Stimulated activated CD8-positive, alpha-beta memory T cell treated with anti-CD3 and anti-CD28 coated beads, Interleukin-15, amount 100 ng/mL, for 1 hour (primary cell): ENCODE results near the gene RASAL3.
"Not testable (repeated sequence)": the region's sequence is repeated elsewhere in the genome, so short reads cannot be mapped to it uniquely, and the experiment has no call there.

Source experiments
- DNase-seq: peaks from one replicate; pipeline ENCODE4 v3.0.0-alpha.2; 2020; ENCODE audit warnings: low read depth

RASAL3 gene

DNA sequence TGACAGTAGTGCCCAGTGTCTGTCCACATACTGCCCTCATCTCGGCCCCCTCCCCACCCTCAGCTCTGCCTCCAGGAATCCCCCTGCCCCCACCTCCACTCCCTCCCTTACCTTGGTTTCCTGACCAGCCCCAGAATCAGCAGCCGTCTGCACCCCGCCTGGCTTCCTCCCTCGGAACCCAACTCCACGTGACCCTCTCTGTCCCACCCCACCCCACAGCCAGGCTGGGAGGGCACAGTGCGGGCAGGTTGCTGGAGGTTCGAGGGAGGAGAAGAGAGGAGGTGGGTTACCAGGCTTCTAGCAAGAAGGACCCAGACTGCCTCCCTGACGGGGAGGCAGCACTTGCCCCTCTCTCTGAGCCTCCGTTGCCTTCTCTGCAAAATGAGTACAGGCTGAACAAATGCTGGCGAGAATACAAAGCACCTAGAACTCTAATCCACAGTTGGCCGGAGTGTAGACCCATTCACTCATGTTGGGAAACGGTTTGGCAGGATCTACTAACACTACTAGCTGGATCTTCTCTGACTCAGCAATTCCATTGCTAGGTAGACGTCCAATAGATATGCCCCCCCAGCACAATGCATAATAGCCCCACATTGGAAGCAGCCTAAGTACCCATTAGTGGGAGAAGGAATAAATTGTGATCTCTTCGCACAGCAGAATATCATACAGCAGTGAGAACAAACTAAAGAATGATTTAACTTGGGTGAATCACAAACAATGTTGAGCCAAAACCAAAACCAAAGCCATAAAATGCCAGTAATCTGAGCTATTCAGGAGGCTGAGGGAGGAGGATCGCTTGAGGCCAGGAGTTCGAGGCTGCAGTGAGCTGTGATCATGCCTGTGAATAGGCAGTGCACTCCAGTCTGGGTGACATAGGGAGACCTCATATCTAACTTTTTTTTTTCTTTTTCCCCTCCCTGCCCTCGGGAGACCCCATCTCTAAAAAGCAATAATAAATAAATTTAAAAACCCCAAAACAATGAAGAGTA lies at the start of gene RASAL3:
RASAL3 (minus strand) TSS at position 151 of the 992 bp plus-strand sequence. CDS start 186 bp downstream, outside the sequence.
- peak; percentile 49 for DNase-seq

- DNase-seq: no peak
These were observed 47.5 kb upstream of the RASAL3 start for GRCh38 chr19:15511671-15512424.

- no peak for DNase-seq
These were observed 43.8 kb upstream of the RASAL3 start, which contains the start of gene CYP4F22 for GRCh38 chr19:15508035-15508710. TSS of gene CYP4F22 (plus strand) at chr19:15508525. CDS start at chr19:15525337, 16,812 bp downstream.

DNA sequence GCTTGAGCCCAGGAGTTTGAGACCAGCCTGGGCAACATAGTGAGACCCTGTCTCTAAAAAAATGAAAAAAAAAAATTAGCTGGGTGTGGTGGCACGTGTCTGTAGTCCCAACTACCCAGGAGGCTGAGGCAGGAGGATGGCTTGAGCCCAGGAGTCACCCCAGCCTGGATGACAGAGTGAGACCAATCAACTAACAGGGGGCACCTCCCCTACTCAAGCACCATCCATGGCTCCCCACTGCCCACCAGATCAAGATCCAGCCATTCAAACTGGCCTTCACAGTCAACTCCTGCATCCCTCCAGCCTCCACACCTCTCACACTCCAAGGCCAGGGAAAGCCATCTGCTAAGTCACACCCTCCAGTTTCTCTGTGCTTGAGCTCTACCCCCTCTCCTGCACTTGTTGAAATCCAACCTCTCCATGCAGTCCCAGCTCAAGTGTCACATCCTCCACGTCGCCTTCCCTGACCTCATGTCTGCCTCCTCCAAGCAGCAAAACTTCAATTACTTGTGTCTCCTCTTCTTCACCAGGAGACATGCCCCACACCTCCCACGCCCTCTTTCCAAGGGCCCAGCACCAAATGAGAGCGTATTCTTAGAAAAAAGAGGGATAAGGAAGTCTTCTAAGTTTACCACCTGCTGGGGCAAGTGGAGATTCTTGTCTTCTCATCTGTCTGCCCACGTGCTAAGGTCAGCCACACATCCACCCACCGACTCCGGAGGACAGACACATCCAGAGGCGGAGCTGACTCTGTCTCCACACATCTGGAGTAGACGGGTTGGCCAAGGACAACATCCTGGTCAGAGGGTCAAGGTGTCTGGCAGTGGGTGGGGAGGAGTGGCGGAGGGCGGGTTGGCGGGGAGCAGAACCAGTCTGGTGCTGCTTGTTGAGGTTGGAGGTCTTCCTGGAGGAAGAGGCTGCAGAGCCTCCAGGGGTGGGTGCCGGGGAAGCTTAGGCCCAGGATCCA lies 43.0 kb upstream of the RASAL3 start:
- DNase-seq: no peak

GRCh38 chr19:15506074-15506571 lies 41.8 kb upstream of the RASAL3 start:
- no peak for DNase-seq

DNA sequence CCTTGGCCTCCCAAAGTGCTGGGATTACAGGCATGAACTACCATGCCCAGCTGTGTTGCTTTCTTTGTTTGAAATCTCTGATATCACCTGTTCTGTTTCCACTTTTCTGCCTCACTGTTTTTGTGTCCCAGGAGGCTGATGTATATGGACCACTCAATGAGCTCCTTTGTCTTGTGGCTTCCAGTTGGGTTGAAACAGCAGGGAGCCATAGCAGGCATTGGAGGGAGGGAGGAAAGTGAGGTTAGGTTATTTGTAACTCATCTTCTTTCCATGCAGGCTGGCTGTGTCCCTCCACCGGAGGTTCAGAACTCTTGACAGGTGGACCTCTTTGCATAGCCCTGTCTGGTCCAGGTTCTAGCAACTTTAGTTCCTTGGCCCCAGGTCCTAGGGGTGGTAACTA lies 37.9 kb upstream of the RASAL3 start:
- DNase-seq: no peak

DNA sequence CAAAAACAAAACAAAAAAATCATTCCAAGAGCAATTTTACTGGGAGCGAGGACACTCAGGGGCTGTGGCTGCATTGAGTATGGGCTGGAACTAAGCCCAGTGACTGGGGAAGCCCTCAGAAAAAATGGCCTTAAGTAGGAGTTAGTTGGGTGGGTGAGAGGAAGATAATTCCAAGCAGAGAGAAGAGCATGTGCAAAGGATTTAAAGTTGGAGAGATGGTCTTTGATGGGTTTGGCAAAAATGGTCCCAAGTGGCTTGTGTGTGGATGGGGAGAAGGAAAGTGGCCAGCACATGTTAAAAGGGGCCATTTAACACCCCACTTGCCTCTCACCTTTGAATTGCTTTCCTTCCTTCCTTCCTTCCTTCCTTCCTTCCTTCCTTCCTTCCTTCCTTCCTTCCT lies 37.3 kb upstream of the RASAL3 start:
- no peak for DNase-seq

DNA sequence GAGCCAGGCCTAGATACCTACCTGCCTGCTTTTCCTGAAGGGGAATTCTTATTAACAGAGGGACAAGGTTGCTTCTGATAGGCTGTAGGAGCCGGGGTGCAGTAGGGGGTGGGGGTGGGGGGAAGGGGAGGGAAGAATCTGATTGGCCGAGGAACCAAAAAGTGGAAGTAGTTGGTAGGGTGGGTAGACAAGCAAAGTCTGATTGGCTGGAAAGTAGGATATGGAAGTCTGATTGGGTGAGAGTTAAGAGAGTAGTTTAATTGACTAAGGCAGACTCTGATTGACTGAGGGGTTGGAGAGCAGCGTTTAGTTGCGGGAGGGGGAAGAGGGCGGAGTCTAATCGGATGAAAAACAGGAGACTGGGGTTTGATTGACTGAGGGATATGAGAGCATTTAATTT lies 34.6 kb upstream of the RASAL3 start:
- DNase-seq: no peak

GRCh38 chr19:15498156-15498858 lies 34.0 kb upstream of the RASAL3 start:
- no peak for DNase-seq

DNA sequence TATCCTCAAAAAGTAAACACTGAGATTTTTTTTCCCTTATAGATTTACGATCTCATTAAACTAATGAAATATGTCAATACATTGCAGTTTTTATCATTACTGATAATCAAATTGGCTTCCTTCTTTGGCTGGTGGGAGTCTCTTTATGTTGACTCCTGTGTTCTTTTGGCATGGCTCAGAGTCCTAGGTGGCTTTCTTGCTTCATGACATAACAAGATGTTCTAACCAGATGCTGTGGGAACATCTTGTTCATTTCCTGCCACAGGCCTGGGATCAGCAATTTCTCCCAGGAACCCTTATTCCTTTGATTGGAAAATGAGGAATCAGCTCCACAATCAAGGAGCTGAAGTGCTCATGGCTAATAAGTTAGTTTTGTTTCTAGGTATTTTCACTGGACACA lies 30.8 kb upstream of the RASAL3 start:
- no peak for DNase-seq

DNA sequence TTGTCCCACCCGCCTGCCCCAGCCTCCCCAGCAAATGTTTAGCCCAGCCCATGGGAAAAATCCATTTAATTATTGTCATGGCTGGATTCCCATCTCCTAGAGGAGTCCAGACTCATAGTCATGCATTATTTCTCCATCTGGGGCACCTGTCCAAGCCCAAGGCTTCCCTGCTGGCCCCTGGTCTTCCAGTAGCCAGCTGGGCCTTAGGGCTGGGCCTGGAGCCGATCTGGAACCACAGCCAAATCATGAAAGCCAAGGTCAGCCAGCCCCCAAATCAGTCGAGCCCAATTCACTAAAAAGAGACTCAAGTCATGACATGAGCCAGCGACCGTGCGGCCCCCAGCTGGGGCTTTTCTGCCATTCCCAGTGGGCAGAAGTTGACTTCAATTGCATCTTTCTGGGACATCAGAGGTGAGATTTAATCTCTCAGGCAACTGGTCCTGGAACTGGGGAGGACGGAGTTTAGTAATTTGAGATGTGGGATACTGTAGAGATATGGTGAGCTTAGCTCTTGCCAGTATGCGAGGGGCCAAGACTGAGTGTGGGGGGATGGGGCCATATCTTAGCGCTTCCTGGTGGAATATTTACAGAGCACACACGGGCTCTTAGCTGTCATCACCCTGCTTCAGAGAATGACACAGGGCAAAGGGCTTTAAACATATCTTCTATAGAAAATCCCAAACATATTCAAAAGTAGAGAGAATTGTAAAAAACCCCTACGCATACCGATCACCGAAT lies 24.3 kb upstream of the RASAL3 start:
- DNase-seq: no peak

- no peak for DNase-seq
These were observed 22.7 kb upstream of the RASAL3 start for GRCh38 chr19:15487038-15487437.

DNA sequence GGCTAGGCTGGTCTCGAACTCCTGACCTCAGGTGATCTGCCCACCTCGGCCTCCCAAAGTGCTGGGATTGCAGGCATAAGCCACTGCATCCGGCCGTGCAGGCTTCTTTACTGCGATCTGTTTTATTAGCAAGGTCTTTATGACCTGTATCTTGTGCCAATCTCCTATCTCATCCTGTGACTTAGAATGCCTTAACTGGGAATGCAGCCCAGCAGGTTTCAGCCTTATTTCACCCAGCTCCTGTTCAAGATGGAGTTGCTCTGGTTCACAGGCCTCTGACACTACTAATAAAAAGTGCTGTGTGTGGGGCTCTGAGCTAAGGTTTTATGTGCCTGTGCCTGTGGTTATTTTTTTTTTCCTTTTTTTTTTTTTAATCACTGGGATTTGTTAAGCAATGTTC lies 21.4 kb upstream of the RASAL3 start:
- not testable (repeated sequence) for DNase-seq

- DNase-seq: not testable (repeated sequence)
These were observed 16.7 kb upstream of the RASAL3 start for GRCh38 chr19:15480996-15481395.

- no peak for DNase-seq
These were observed 15.3 kb upstream of the RASAL3 start, which contains the start of gene PGLYRP2 for GRCh38 chr19:15479391-15480345. TSS of gene PGLYRP2 (minus strand) at chr19:15479501. CDS start at chr19:15479371, 130 bp downstream.

DNA sequence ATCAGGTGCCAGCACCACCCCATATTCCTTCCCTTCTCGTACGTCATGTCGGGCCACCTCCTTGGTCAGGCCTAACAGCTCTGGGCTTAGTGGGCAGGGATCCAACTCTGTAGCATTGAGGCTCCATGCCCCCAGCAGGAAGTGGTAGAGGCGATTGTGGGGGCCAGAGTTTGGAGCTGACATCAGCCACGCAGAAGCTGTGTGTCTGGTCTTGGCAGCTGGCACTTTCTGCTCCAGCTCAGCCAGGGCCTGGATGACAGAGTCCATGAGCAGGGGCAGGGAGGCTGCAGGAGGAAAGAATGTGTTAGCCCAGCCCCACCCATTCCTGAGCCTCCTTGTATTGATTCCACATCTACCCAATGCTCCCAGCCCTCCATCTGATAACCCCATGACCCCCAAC lies 12.0 kb upstream of the RASAL3 start:
- DNase-seq: no peak

GRCh38 chr19:15475611-15476010 lies 11.3 kb upstream of the RASAL3 start:
- no peak for DNase-seq

- DNase-seq: no peak
These were observed 10.8 kb upstream of the RASAL3 start for GRCh38 chr19:15475169-15475568.
